CD4-positive, CD25-positive, alpha-beta regulatory T cell (primary cell): Measurements from ENCODE around the gene RERE. TPM values are rescaled to one million over a fixed set of nuclear protein-coding genes. Genes with fewer than 3 reads are reported as not detected.

Experiments used
- ATAC-seq, 2 donors: fragments of 150-1000 bp; cut with Tn5 transposase; one replicate each; pipeline ENCODE4 v1.10.0; 2021; ENCODE audit warnings: low read depth in 2 of 2, moderate number of reproducible peaks in 2 of 2, moderate library complexity in 1 of 2
- DNase-seq, 3 donors: peaks; one replicate each; pipeline versions ENCODE4 v3.0.0 to v3.0.0-alpha.2; 2012 to 2022; ENCODE audit warnings: mixed read lengths in 1 of 3
- H3K27ac ChIP-seq: one replicate; pipeline ENCODE4 v1.7.0; 2013; ENCODE audit warnings: mild to moderate bottlenecking, low read length; ENCODE audit not compliant: insufficient read depth, poor library complexity, severe bottlenecking
- H3K27me3 ChIP-seq: one replicate; pipeline ENCODE4 v1.7.0; 2013; ENCODE audit warnings: low read length; ENCODE audit not compliant: control insufficient read depth, insufficient read depth
- H3K36me3 ChIP-seq: one replicate; pipeline ENCODE4 v1.7.0; 2013; ENCODE audit warnings: mild to moderate bottlenecking, low read length, moderate library complexity; ENCODE audit not compliant: control insufficient read depth, insufficient read depth
- H3K4me1 ChIP-seq: 2 replicates; pipeline ENCODE4 v1.7.0; 2013; ENCODE audit warnings: mild to moderate bottlenecking, low read length; ENCODE audit not compliant: insufficient read depth, control insufficient read depth, poor library complexity, severe bottlenecking
- H3K4me3 ChIP-seq: one replicate; pipeline ENCODE4 v1.7.0; 2013; ENCODE audit warnings: low read depth, mild to moderate bottlenecking, low read length, moderate library complexity
- H3K9me3 ChIP-seq, 2 experiments: 1 replicate in 1 of 2; 2 replicates in 1 of 2; pipeline ENCODE4 v1.7.0; 2013; ENCODE audit warnings: low read length in 2 of 2, mild to moderate bottlenecking in 1 of 2, moderate library complexity in 1 of 2; ENCODE audit not compliant: control insufficient read depth in 2 of 2
- H3K27ac Mint-ChIP-seq, 3 donors: one replicate each; pipeline ENCODE4 v1.8.0; 2020 to 2022; ENCODE audit warnings: mild to moderate bottlenecking in 3 of 3, mixed read lengths in 3 of 3, moderate library complexity in 2 of 3
- H3K27me3 Mint-ChIP-seq: one replicate; pipeline ENCODE4 v1.8.0; 2022; ENCODE audit warnings: mild to moderate bottlenecking, mixed read lengths
- H3K36me3 Mint-ChIP-seq: one replicate; pipeline ENCODE4 v1.8.0; 2020; ENCODE audit warnings: mixed read lengths
- H3K4me1 Mint-ChIP-seq, 4 donors: one replicate each; pipeline ENCODE4 v1.8.0; 2020 to 2022; ENCODE audit warnings: mixed read lengths in 4 of 4, mild to moderate bottlenecking in 1 of 4
- H3K4me3 Mint-ChIP-seq, 4 donors: one replicate each; pipeline ENCODE4 v1.8.0; 2020 to 2022; ENCODE audit warnings: mild to moderate bottlenecking in 4 of 4, mixed read lengths in 4 of 4, moderate library complexity in 3 of 4
- H3K9me3 Mint-ChIP-seq, 7 donors: one replicate each; pipeline ENCODE4 v1.8.0; 2020 to 2022; ENCODE audit warnings: mixed read lengths in 7 of 7, mild to moderate bottlenecking in 3 of 7, moderate library complexity in 2 of 7
- polyA plus RNA-seq, 4 donors: library from polyadenylated mRNA; unstranded; fragments of 300-500 nt; fragmentation: Illumina TruSeq; gene quantifications; one replicate each; pipeline ENCODE4 v1.2.3, GENCODE V29; 2021
- total RNA-seq: library from RNA; stranded (reverse); gene quantifications from one replicate; pipeline ENCODE4 v1.2.3, GENCODE V29; 2022

Gene RERE
- total and polyA plus RNA-seq, 5 donors from 2014 or later: 3.1 to 127 (median 5.7) TPM

- peak overlapping the region in 1 of 4 donors; percentile 51 for H3K4me3 Mint-ChIP-seq
- H3K27me3 ChIP-seq: no peaks in the 10 kb centered on the region
- H3K36me3 ChIP-seq: no peaks in the 10 kb centered on the region
- peaks cover 0 to 25% (median 11%) of the 10 kb centered on the region in 4 donors for H3K4me1 Mint-ChIP-seq
- H3K4me1 ChIP-seq: peaks cover 13% of the 10 kb centered on the region
- H3K4me3 ChIP-seq: no peak overlapping the region
- ATAC-seq (peak in 1 of 2 donors; percentile 33), DNase-seq (peak; percentile 28 to 54 (median 32))
- no peaks in the 10 kb centered on the region for H3K9me3 ChIP-seq
- peaks cover 21% of the 10 kb centered on the region for H3K27me3 Mint-ChIP-seq
- H3K27ac ChIP-seq: no peak overlapping the region
- H3K9me3 Mint-ChIP-seq: peaks cover 0 to 4% (median 0%) of the 10 kb centered on the region in 7 donors
- H3K36me3 Mint-ChIP-seq: no peaks in the 10 kb centered on the region
- H3K27ac Mint-ChIP-seq: no peak overlapping the region
These were observed 502.8 kb downstream of the RERE start for GRCh38 chr1:8314346-8315280.

GRCh38 chr1:8313231-8313630 is 504.2 kb downstream of the RERE start:
- Mint-ChIP-seq H3K4me3 (no peak overlapping the region), H3K9me3 (peaks cover 0 to 4% (median 0%) of the 10 kb centered on the region in 7 donors), H3K27ac (no peak overlapping the region), H3K36me3 (no peaks in the 10 kb centered on the region), H3K27me3 (peaks cover 21% of the 10 kb centered on the region), H3K4me1 (peaks cover 0 to 18% (median 5%) of the 10 kb centered on the region in 4 donors)
- no peaks in the 10 kb centered on the region for H3K27me3 ChIP-seq
- ATAC-seq: no peak
- no peak overlapping the region for H3K27ac ChIP-seq
- no peak overlapping the region for H3K4me3 ChIP-seq
- peaks cover 8% of the 10 kb centered on the region for H3K4me1 ChIP-seq
- no peaks in the 10 kb centered on the region for H3K36me3 ChIP-seq
- H3K9me3 ChIP-seq: no peaks in the 10 kb centered on the region
- no peak for DNase-seq

GRCh38 chr1:8312235-8313218 is 504.9 kb downstream of the RERE start:
- no peak for DNase-seq
- H3K9me3 Mint-ChIP-seq: peaks cover 0 to 4% (median 0%) of the 10 kb centered on the region in 7 donors
- H3K27me3 ChIP-seq: no peaks in the 10 kb centered on the region

GRCh38 chr1:8311068-8311718 is 506.2 kb downstream of the RERE start:
- Histone ChIP-seq H3K4me3 (no peak overlapping the region), H3K4me1 (no peaks in the 10 kb centered on the region), H3K36me3 (no peaks in the 10 kb centered on the region), H3K9me3 (no peaks in the 10 kb centered on the region), H3K27ac (no peak overlapping the region), H3K27me3 (no peaks in the 10 kb centered on the region)
- peaks cover 0 to 14% (median 3%) of the 10 kb centered on the region in 4 donors for H3K4me1 Mint-ChIP-seq
- H3K4me3 Mint-ChIP-seq: no peak overlapping the region
- no peak overlapping the region for H3K27ac Mint-ChIP-seq
- ATAC-seq (no peak), DNase-seq (no peak)
- H3K9me3 Mint-ChIP-seq: peaks cover 0 to 4% (median 0%) of the 10 kb centered on the region in 7 donors
- no peaks in the 10 kb centered on the region for H3K36me3 Mint-ChIP-seq
- peaks cover 26% of the 10 kb centered on the region for H3K27me3 Mint-ChIP-seq

More at GRCh38 chr1:8312235-8313218, 504.9 kb downstream of the RERE start:
- Histone ChIP-seq H3K27ac (no peak overlapping the region), H3K9me3 (no peaks in the 10 kb centered on the region), H3K4me1 (peaks cover 2% of the 10 kb centered on the region), H3K4me3 (no peak overlapping the region), H3K36me3 (no peaks in the 10 kb centered on the region)
- ATAC-seq: no peak
- Mint-ChIP-seq H3K4me1 (peaks cover 0 to 17% (median 5%) of the 10 kb centered on the region in 4 donors), H3K27me3 (peaks cover 28% of the 10 kb centered on the region), H3K4me3 (no peak overlapping the region), H3K27ac (no peak overlapping the region), H3K36me3 (no peaks in the 10 kb centered on the region)

GRCh38 chr1:8307628-8308027 is 509.8 kb downstream of the RERE start:
- H3K27ac Mint-ChIP-seq: no peak overlapping the region
- peaks cover 0 to 4% (median 0%) of the 10 kb centered on the region in 7 donors for H3K9me3 Mint-ChIP-seq
- H3K27ac ChIP-seq: no peak overlapping the region
- no peak overlapping the region for H3K4me3 ChIP-seq
- no peak for ATAC-seq
- no peaks in the 10 kb centered on the region for H3K27me3 ChIP-seq
- H3K36me3 Mint-ChIP-seq: no peaks in the 10 kb centered on the region
- H3K9me3 ChIP-seq: no peaks in the 10 kb centered on the region
- no peaks in the 10 kb centered on the region for H3K4me1 ChIP-seq
- H3K27me3 Mint-ChIP-seq: peaks cover 21% of the 10 kb centered on the region
- DNase-seq: no peak
- no peaks in the 10 kb centered on the region for H3K36me3 ChIP-seq
- H3K4me1 Mint-ChIP-seq: no peaks in the 10 kb centered on the region
- H3K4me3 Mint-ChIP-seq: no peak overlapping the region

- Histone ChIP-seq H3K27me3 (peaks cover 3% of the 10 kb centered on the region), H3K36me3 (no peaks in the 10 kb centered on the region), H3K9me3 (no peaks in the 10 kb centered on the region), H3K4me1 (no peaks in the 10 kb centered on the region), H3K27ac (no peak overlapping the region), H3K4me3 (no peak overlapping the region)
- no peak overlapping the region for H3K4me3 Mint-ChIP-seq
- ATAC-seq: no peak
- no peaks in the 10 kb centered on the region for H3K36me3 Mint-ChIP-seq
- peaks cover 35% of the 10 kb centered on the region for H3K27me3 Mint-ChIP-seq
- no peak for DNase-seq
- H3K27ac Mint-ChIP-seq: no peak overlapping the region
- peaks cover 0 to 3% (median 0%) of the 10 kb centered on the region in 7 donors for H3K9me3 Mint-ChIP-seq
- no peaks in the 10 kb centered on the region for H3K4me1 Mint-ChIP-seq
These were observed 513.6 kb downstream of the RERE start for GRCh38 chr1:8303876-8304275.

- Histone ChIP-seq H3K27ac (no peak overlapping the region), H3K4me1 (no peaks in the 10 kb centered on the region), H3K4me3 (no peak overlapping the region), H3K36me3 (no peaks in the 10 kb centered on the region), H3K9me3 (no peaks in the 10 kb centered on the region), H3K27me3 (peaks cover 3% of the 10 kb centered on the region)
- no peak overlapping the region for H3K4me3 Mint-ChIP-seq
- H3K27ac Mint-ChIP-seq: no peak overlapping the region
- ATAC-seq: no peak
- DNase-seq: no peak
- H3K27me3 Mint-ChIP-seq: peaks cover 39% of the 10 kb centered on the region
- peaks cover 0 to 3% (median 0%) of the 10 kb centered on the region in 7 donors for H3K9me3 Mint-ChIP-seq
- no peaks in the 10 kb centered on the region for H3K4me1 Mint-ChIP-seq
- H3K36me3 Mint-ChIP-seq: no peaks in the 10 kb centered on the region
These were observed 514.3 kb downstream of the RERE start for GRCh38 chr1:8303141-8303540.
